GM06990 (cell line): ENCODE measurements around the gene ZNF540.
"Not testable (repeated sequence)": the region's sequence is repeated elsewhere in the genome, so short reads cannot be mapped to it uniquely, and the experiment has no call there.

Experiments
- DNase-seq: peaks from one replicate; pipeline ENCODE4 v3.0.0-alpha.2; 2011; ENCODE audit not compliant: insufficient read length; ENCODE audit errors: extremely low read depth
- H3K27me3 ChIP-seq: replicated peaks from 2 replicates; pipeline ENCODE4 v1.6.0; 2011; ENCODE audit warnings: low read length; ENCODE audit not compliant: control insufficient read depth, insufficient read depth
- H3K36me3 ChIP-seq: 2 replicates; pipeline ENCODE4 v1.5.1; 2011; ENCODE audit warnings: low read length; ENCODE audit not compliant: control insufficient read depth, insufficient read depth
- H3K4me3 ChIP-seq: replicated peaks from 2 replicates; pipeline ENCODE4 v1.5.1; 2011; ENCODE audit warnings: low read depth, mild to moderate bottlenecking, control low read depth, low read length
- CTCF ChIP-seq: IDR thresholded peaks from 2 replicates; pipeline ENCODE4 v1.5.1; 2011; ENCODE audit warnings: low read length, control low read depth, mild to moderate bottlenecking, inconsistent platforms; ENCODE audit not compliant: insufficient read depth, poor library complexity, severe bottlenecking

Gene ZNF540

GRCh38 chr19:37654629-37655300, 60.1 kb downstream of the ZNF540 start:
- no peaks in the 10 kb centered on the region for H3K27me3 ChIP-seq
- peak; percentile 78 for DNase-seq
- TF ChIP-seq CTCF = no peak
- peak overlapping the region; percentile 80 for H3K4me3 ChIP-seq
- H3K36me3 ChIP-seq = no peaks in the 10 kb centered on the region

GRCh38 chr19:37655301-37655688, 60.6 kb downstream of the ZNF540 start, which contains the start of gene ZFP30:
Gene ZFP30 (minus strand): TSS chr19:37655465. CDS start chr19:37647822, 7,643 bp downstream.
- TF ChIP-seq CTCF = no peak
- peak within 1 kb of the TSS; percentile 80 for H3K4me3 ChIP-seq
- H3K36me3 ChIP-seq = no peaks in the 10 kb centered on the region
- no peaks in the 10 kb centered on the region for H3K27me3 ChIP-seq
- DNase-seq = no peak

GRCh38 chr19:37655689-37656371, 61.2 kb downstream of the ZNF540 start:
- no peaks in the 10 kb centered on the region for H3K27me3 ChIP-seq
- H3K36me3 ChIP-seq = no peaks in the 10 kb centered on the region
- DNase-seq = peak; percentile 90
- peak overlapping the region; percentile 80 for H3K4me3 ChIP-seq
- TF ChIP-seq CTCF = peak; percentile 2

GRCh38 chr19:37657157-37657556, 62.5 kb downstream of the ZNF540 start:
- not testable (repeated sequence) for DNase-seq, H3K36me3 ChIP-seq, H3K4me3 ChIP-seq, H3K27me3 ChIP-seq
